ENCODE data around the gene ARHGAP12. TPM values are rescaled to one million over a fixed set of nuclear protein-coding genes. Genes with fewer than 3 reads are reported as not detected.

ARHGAP12 gene
- total and polyA plus RNA-seq, 4 donors = 8.6 to 66.0 (median 27.0) TPM

- DNase-seq (no peak), ATAC-seq (ENCODE audit: insufficient read depth, low FRiP score) (no peak)
- no peaks in the 10 kb centered on the region for H3K27me3 ChIP-seq (ENCODE audit: control insufficient read depth in 3 of 3, insufficient read depth in 3 of 3, low read length in 2 of 3)
- H3K9me3 ChIP-seq (ENCODE audit: control insufficient read depth in 4 of 4, insufficient read depth in 3 of 4, low read length in 3 of 4) = no peaks in the 10 kb centered on the region
- WGBS, 2 donors = 85 to 91% methylated on average over 5 of the region's 5 CpGs
- peaks cover 0 to 2% (median 0%) of the 10 kb centered on the region in 4 donors for H3K36me3 ChIP-seq (ENCODE audit: control insufficient read depth in 4 of 4, insufficient read depth in 4 of 4, low read length in 4 of 4)
- H3K9ac ChIP-seq (ENCODE audit: insufficient read depth in 1 of 2, low read length in 2 of 2) = no peak overlapping the region
- TF ChIP-seq, protein P1, sequence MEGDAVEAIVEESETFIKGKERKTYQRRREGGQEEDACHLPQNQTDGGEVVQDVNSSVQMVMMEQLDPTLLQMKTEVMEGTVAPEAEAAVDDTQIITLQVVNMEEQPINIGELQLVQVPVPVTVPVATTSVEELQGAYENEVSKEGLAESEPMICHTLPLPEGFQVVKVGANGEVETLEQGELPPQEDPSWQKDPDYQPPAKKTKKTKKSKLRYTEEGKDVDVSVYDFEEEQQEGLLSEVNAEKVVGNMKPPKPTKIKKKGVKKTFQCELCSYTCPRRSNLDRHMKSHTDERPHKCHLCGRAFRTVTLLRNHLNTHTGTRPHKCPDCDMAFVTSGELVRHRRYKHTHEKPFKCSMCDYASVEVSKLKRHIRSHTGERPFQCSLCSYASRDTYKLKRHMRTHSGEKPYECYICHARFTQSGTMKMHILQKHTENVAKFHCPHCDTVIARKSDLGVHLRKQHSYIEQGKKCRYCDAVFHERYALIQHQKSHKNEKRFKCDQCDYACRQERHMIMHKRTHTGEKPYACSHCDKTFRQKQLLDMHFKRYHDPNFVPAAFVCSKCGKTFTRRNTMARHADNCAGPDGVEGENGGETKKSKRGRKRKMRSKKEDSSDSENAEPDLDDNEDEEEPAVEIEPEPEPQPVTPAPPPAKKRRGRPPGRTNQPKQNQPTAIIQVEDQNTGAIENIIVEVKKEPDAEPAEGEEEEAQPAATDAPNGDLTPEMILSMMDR (IDR thresholded peaks at IDR 0.05; ENCODE audit: control extremely low read depth, extremely low read depth) = no peak
- no peaks in the 10 kb centered on the region for H3K4me1 ChIP-seq (ENCODE audit: control insufficient read depth in 5 of 5, insufficient read depth in 5 of 5, low read length in 5 of 5)
- H3K4me3 ChIP-seq = no peak overlapping the region
- no peak overlapping the region for H3K27ac ChIP-seq (ENCODE audit: low read depth in 1 of 2, low read length in 1 of 2)
Observed at GRCh38 chr10:31830887-31831286, 97.7 kb downstream of the ARHGAP12 start.

DNA sequence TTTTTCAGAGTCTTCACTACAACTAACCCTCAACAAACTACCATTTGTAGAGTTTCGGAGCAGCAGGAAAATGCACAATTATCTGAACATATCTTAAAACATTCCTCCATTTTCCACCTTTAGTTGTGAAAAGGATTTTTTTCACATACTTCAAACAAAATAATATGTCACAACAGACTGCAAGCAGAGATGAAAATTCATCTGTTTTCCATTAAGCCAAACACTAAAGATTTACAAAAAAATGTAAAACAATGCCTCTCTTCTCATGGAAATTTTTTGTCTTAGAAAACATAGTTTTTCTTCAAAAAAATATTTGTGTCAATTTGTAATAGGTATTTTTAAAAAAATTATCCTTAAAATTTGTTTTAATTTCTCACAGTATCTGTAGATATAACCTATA, 98.9 kb downstream of the ARHGAP12 start:
- TF ChIP-seq, protein P1 (IDR thresholded peaks at IDR 0.05; ENCODE audit: control extremely low read depth, extremely low read depth) = no peak
- ATAC-seq (ENCODE audit: insufficient read depth, low FRiP score) (no peak), DNase-seq (no peak)
- no peak overlapping the region for H3K27ac ChIP-seq (ENCODE audit: low read depth in 1 of 2, low read length in 1 of 2)
- 96 to 100% methylated on average over 1 of the region's 1 CpG for WGBS, 2 donors
- H3K4me1 ChIP-seq (ENCODE audit: control insufficient read depth in 5 of 5, insufficient read depth in 5 of 5, low read length in 5 of 5) = no peaks in the 10 kb centered on the region
- no peaks in the 10 kb centered on the region for H3K27me3 ChIP-seq (ENCODE audit: control insufficient read depth in 3 of 3, insufficient read depth in 3 of 3, low read length in 2 of 3)
- H3K4me3 ChIP-seq = no peak overlapping the region
- no peak overlapping the region for H3K9ac ChIP-seq (ENCODE audit: insufficient read depth in 1 of 2, low read length in 2 of 2)
- H3K9me3 ChIP-seq (ENCODE audit: control insufficient read depth in 4 of 4, insufficient read depth in 3 of 4, low read length in 3 of 4) = no peaks in the 10 kb centered on the region
- H3K36me3 ChIP-seq (ENCODE audit: control insufficient read depth in 4 of 4, insufficient read depth in 4 of 4, low read length in 4 of 4) = peaks cover 0 to 2% (median under 1%) of the 10 kb centered on the region in 4 donors

- Histone ChIP-seq H3K36me3 (ENCODE audit: control insufficient read depth in 4 of 4, insufficient read depth in 4 of 4, low read length in 4 of 4) (peaks cover 0 to 3% (median under 1%) of the 10 kb centered on the region in 4 donors), H3K27ac (ENCODE audit: low read depth in 1 of 2, low read length in 1 of 2) (peak overlapping the region in 1 of 2 donors; percentile 45), H3K4me1 (ENCODE audit: control insufficient read depth in 5 of 5, insufficient read depth in 5 of 5, low read length in 5 of 5) (peaks cover 0 to 6% (median 0%) of the 10 kb centered on the region in 5 donors), H3K9ac (ENCODE audit: insufficient read depth in 1 of 2, low read length in 2 of 2) (no peak overlapping the region), H3K4me3 (no peak overlapping the region), H3K9me3 (ENCODE audit: control insufficient read depth in 4 of 4, insufficient read depth in 3 of 4, low read length in 3 of 4) (no peaks in the 10 kb centered on the region), H3K27me3 (ENCODE audit: control insufficient read depth in 3 of 3, insufficient read depth in 3 of 3, low read length in 2 of 3) (no peaks in the 10 kb centered on the region)
- ATAC-seq (ENCODE audit: insufficient read depth, low FRiP score) (no peak), DNase-seq (no peak)
- TF ChIP-seq, protein P1 (IDR thresholded peaks at IDR 0.05; ENCODE audit: control extremely low read depth, extremely low read depth) = no peak
- WGBS, 2 donors = 88 to 96% methylated on average over 4 of the region's 4 CpGs
Observed at GRCh38 chr10:31823358-31823757, 105.3 kb downstream of the ARHGAP12 start.
